HG02571 (cell line): Measurements from ENCODE around the gene CPTP.

ENCODE experiments used
- ATAC-seq: cut with Tn5 transposase; IDR thresholded peaks from one replicate; pipeline ENCODE4 v1.9.1; 2021; ENCODE audit warnings: mild to moderate bottlenecking, moderate library complexity; ENCODE audit not compliant: unreplicated experiment

CPTP gene

DNA sequence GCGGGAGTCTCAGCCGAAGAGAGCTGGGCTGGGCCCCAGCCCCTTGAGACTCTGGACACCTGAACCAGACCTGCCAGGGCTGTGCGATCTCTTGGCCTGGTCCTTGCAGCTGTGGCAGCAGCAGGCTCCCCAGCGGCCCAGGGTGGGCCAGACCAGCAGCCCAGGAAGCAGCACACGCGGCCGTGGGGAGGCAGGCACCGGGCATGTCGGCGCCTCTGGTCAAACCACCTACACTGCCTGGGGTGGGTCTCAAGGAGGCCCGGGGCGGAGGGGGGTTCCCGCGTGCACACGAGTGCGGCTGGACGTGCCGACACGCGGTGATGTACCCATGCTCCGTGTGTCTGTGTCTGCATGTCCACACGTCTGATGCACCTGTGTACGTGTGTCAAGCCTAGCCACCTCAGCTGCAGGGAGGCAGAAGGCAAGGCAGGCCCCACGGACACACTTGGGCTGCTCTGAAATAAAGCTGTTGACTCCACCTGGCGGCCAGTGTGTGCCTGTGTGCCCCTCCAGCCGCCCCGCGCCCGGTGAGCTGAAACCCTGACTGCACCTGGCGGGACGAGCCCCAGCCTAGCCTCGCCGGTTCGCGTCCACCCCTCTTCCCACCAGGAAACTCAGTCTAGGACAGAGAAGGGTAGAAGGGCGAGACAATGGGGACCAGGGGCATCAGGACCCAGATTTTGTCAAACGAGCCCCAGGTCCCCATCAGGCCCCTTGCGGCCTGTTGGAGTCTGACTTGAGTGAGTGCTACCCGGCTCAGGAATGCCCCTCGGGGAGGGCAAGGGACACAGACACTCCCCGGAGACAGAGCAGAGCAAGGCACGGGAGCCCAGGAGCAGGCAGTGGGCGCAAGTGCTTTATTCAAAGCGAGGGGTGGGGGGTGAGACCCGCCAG, 32.8 kb upstream of the CPTP start:
- ATAC-seq, result no peak

DNA sequence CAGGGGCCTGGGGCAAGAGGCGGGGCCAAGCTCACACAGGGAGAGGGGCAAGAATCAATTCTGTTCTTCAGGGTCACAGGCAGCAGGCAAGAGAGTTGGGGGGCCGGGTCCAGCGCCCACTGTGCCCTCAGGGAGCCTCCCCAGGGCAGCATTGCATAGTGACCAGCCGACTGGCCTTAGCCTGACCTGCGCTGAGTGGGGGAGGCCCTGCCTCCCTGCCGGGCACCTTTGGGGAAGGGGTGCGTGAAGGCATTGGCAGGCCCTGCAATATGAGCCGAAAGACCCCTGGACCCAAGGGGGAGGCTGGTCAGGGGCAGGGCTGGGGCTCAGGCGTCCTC, 32.2 kb upstream of the CPTP start:
- ATAC-seq, result no peak

DNA sequence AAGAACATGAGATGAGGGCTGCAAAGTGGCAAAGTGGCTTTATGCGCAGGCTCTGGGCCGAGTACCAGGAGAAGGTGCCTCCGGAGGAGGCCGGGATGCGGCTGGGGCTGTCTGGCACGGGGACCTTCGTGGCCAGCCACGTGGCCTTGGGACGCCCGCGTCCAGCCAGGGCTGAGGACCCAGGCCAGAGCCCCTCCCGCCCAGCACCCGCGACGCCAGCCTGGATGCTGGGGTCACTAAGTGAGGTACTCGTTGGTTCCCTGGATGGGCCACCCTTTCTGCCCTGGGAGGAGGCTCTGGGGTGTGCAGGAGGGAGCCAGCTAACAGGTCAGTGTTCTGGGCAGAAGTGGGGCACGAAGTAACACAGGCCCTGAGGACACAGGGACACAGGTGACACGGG, 31.8 kb upstream of the CPTP start:
- no peak for ATAC-seq

DNA sequence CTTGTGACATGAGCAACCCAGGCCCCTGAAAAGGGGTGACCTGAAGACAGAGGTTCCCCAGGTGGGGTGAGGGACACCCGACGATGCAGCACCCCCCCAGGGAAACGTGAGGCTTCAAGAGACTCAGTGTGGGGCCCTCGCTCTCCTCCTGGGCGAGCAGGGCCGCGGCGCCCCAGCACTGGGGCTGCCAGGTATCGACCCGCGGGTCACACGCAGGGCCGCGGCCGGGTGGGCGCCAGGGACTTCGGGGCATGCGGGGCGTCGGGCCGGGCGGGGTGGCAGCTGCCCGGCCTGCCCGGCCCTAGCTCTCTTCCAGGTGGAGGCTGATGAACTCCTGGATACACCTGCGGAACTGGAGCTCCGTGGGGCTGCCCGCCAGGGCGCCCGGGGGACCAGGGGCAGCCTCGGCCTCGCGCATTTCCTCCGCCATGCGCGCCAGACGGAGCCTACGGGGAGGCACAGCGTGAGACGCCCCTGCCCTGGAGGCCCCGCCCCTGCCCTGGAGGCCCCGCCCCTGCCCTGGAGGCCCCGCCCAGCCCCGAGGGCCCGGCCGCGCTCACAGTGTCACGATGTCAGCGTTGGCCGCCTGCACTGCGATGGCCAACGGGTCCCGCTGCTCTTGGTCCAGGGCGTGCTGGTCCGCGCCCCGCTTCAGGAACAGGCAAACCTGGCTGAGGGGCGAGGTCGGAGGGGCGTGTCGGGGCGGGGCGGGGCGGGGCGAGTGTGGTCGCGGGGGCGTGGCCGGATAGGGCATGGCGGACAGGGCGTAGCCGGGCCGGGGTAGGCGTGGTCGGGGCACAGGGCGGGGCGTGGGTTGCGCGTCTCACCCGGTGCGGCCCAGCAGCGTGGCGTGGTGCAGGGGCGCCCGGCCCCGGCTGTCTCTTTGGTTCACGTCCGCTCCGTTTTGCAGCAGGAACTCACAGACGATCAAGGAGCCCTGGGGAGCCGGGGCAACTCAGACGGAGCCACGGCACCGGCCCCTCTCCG, 31.0 kb upstream of the CPTP start:
- no peak for ATAC-seq

DNA sequence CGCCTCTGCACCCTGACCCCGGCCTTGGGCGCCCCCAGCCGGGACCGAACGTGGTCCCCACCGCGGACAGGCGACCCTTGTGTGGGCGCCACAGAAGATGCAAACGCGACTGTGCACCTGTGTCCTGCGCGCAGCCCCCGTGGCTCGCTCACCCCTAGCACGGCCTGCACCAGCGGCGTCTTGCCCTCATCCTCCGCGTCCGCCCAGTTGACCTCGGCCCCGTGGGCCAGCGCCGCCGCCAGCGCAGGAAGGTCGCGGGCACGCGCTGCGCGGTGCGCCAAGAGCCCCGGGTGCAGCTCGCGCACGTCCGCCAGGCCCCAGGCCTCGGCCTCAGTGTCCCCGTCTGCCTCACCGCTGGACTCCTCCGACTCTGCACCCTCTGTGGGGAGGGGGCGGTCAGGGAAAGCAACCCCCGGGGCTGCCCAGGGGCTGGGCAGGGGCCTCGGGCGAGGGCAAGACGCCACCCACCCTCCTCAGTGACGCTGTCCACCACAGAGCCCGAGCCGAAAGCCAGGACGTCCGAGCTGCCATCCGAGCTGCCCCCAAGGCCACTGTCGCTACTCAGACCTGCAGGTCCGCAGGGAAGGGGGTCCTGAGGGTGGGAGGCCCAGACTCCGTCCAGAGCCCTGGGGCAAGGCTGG, 30.2 kb upstream of the CPTP start:
- ATAC-seq, result no peak

GRCh38 chr1:1295154-1295923, 29.3 kb upstream of the CPTP start:
- ATAC-seq, result no peak

- no peak for ATAC-seq
Observed at GRCh38 chr1:1296070-1297061, 28.2 kb upstream of the CPTP start.

DNA sequence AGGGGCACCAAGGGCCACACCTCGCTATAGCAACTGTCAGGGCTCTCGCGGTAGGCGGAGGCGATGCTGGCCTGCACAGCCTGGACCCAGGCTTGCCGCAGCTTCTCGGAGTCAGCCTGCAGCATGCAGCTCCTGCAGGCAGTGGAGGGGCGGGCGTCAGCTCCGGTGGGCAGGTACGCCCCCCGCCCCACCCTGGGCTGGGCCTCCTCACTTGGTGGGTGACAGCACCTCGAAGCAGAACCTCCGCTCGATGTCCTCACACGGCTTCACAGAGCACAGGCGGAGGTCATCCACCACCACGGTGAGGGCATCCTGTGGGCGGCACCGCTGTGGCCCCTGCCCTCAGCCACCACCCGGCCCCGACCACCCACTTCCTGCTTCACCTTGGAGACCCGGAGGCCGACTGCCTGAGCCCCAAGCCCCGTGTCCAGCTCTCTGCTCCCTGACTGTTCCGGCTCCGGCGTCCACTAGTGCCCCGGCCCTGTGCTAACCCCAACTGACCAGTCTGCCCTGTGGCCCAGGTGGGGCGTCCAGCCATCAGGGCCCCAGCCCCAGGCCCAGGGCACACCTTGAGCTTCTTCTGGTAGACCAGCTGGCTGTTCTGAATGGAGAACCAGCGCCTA, 26.7 kb upstream of the CPTP start:
- ATAC-seq, result no peak

DNA sequence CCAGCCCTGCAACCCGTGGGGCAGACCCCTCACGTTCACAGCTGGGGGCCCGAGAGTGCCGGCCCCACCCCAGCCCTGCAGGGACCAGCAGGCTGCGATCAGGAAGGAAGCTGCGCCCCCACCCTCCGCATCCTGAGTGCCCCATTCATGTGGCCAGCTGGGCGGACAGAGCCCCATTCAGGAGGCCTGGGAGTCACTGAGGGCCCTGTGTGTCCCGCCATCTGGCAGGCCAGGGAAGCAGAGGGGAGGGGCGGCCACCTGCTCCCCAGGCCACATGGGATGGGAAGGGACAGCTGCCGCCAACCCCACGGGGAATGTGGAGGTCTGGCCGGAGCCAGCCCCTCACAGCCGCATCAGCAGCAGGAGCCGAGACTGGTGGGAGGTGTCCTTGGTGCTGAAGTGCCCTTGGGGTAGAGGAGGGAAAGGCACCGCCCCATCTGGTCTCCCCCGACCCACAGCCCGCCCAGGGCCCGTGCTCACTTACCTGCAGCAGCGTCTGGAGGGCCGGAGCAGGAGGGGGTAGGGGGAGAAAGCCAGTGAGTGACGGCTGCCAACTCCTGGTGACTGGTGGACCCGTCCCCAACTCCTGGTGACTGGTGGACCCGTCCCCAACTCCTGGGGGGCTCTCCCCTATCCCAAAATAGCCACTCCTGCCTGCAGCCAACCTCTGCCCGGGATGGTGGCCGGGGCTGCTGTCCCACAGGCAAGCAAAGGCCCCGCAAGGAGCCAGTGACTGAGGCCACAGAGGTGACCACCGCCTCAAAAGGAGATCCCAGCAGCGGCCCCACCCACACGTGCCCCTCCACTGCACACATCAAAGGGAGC, 25.5 kb upstream of the CPTP start:
- no peak for ATAC-seq

GRCh38 chr1:1299686-1300351, 24.8 kb upstream of the CPTP start:
- no peak for ATAC-seq

DNA sequence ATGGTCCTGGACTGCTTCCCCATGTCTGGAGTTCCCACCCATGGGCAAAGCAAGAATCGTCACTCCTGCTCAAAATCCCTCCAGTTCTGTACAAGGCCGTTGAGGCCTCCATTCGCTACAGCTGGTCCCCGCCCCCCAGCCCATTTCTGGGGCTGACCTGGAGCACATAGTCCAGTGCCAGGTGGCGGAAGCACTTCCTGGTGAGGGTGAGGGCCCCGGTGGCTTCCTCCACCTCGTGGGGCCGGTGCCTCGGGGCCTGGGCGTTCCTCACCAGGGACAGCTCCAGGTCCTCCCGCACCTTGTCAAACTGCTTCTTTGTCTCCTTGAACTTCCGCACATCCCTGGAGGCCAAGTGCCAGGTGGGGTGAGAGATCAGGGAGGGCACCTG, 24.3 kb upstream of the CPTP start:
- no peak for ATAC-seq

- ATAC-seq, result no peak
Observed at GRCh38 chr1:1302006-1302430, 22.6 kb upstream of the CPTP start.

GRCh38 chr1:1302951-1303509, 21.6 kb upstream of the CPTP start:
- ATAC-seq, result no peak

- no peak for ATAC-seq
Observed at GRCh38 chr1:1303736-1304135, 20.9 kb upstream of the CPTP start.

DNA sequence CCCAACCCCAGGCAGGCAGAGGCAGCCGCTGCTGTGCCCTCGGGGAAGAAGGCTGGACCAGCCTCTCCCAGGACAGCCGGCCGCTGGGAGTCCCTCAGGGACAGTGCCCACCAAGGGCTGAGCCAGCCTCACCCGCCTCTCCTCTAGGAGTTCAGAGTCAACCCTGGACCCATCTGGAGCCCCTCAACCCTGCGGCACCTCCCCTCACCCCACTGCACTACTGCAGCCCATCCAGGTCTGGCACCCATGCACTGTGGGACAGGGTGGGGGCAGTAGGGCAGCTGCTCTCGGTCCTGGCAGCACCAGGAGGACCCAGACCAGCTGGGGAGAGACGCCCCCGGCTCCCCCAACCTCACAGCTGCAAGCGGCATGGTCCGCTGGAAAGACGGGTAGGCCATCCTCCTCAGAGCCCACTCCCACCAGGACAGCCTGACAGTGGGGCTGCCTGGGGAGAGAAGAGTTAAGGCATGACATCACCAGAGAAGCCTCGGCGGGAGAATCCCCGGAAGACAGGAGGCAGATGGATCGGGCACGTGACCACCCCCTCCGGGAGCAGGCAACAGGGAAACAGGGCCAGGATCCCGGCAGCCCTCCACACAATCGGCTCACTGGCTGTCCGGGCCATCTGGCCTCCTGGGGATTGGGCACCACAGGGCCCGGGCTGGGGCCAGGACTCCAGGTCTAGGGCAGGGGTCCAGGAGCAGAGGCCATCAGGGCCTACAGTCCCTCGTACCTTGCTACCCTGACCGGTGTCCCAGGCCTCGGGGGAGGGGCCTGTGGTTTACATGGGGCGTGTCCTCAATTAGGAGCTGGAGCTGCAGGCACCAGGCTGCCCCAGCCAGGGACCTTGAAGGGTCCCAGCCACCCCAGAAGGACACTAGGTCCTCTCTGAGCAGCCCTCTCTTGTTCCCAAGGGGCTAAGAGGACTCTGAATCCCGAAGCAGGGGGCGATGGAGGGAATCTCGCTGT, 20.0 kb upstream of the CPTP start:
- ATAC-seq, result no peak
